Lower leg skin (tissue), 4 donors: Measurements from ENCODE around the gene FOXC2. TPM values are rescaled to one million over a fixed set of nuclear protein-coding genes. Genes with fewer than 3 reads are reported as not detected.

ENCODE experiments used
- DNase-seq, 2 donors: peaks; one replicate each; pipeline ENCODE4 v3.0.0-alpha.2; 2019; ENCODE audit warnings: low spot score in 2 of 2
- H3K4me3 ChIP-seq: fragments of 200-600 bp; sonication (generic); 2 replicates; pipeline ENCODE4 v1.5.1; 2017; ENCODE audit warnings: mild to moderate bottlenecking, low read depth; ENCODE audit not compliant: poor library complexity, severe bottlenecking
- POLR2A ChIP-seq, 2 donors: fragments of 450-650 bp; IDR thresholded peaks; one replicate each; pipeline ENCODE4 v1.6.1; 2016 to 2017; ENCODE audit warnings: antibody characterized with exemption in 2 of 2, mild to moderate bottlenecking in 1 of 2, moderate library complexity in 1 of 2
- WGBS, 2 donors: methylation state at CpG; one replicate each; pipeline ENCODE4 v1.1.5; 2018; 5-methylcytosine and 5-hydroxymethylcytosine counted together
- intact Hi-C: fragments of 100-400 bp; cut with DNase I; formaldehyde crosslinking; loops from one replicate; pipeline ENCODE4 v1.15.0; 2023; ENCODE audit warnings: low total_unique reads
- total RNA-seq, 4 donors: library from RNA; depleted of rRNA; stranded (reverse); fragments of >200 nt; gene quantifications; one replicate each; pipeline ENCODE4 v1.1.0, GENCODE V29; 2016
- TF ChIP-seq, protein P1 (sequence below), 3 donors: fragments of 450-650 bp; IDR thresholded peaks; one replicate each; pipeline ENCODE4 v1.5.1; 2016; ENCODE audit warnings: antibody characterized with exemption in 3 of 3, mild to moderate bottlenecking in 3 of 3, moderate library complexity in 2 of 3

FOXC2 gene
- total RNA-seq, 4 donors from 2014 or later = 0.16 to 0.32 (median 0.17) TPM; not detected in 1

DNA sequence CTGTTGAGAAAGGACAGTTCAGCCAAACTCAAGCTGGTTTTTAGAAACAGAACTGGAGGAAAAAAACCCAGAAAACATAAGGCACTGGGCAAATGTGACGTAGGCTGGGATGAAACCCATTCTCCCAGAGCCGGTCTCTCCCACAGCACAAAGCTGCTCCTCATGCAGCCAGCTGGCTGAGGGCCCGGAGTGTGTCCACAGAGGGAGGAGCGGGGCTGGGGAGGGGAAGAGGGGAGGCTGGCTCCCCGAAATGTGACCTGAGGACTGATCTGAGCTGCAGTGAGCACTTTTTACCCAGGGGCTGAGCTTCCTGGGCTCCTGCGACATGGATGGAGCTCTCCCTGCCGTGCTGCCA, 35.5 kb upstream of the FOXC2 start:
- intact Hi-C loops = no loop called here
- TF ChIP-seq, protein P1, sequence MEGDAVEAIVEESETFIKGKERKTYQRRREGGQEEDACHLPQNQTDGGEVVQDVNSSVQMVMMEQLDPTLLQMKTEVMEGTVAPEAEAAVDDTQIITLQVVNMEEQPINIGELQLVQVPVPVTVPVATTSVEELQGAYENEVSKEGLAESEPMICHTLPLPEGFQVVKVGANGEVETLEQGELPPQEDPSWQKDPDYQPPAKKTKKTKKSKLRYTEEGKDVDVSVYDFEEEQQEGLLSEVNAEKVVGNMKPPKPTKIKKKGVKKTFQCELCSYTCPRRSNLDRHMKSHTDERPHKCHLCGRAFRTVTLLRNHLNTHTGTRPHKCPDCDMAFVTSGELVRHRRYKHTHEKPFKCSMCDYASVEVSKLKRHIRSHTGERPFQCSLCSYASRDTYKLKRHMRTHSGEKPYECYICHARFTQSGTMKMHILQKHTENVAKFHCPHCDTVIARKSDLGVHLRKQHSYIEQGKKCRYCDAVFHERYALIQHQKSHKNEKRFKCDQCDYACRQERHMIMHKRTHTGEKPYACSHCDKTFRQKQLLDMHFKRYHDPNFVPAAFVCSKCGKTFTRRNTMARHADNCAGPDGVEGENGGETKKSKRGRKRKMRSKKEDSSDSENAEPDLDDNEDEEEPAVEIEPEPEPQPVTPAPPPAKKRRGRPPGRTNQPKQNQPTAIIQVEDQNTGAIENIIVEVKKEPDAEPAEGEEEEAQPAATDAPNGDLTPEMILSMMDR (IDR thresholded peaks at IDR 0.05) = no peak
- TF ChIP-seq POLR2A (IDR thresholded peaks at IDR 0.05) = no peak
- 61 to 76% methylated on average over 7 of the region's 7 CpGs for WGBS, 2 donors
- H3K4me3 ChIP-seq = no peak overlapping the region
- no peak for DNase-seq

DNA sequence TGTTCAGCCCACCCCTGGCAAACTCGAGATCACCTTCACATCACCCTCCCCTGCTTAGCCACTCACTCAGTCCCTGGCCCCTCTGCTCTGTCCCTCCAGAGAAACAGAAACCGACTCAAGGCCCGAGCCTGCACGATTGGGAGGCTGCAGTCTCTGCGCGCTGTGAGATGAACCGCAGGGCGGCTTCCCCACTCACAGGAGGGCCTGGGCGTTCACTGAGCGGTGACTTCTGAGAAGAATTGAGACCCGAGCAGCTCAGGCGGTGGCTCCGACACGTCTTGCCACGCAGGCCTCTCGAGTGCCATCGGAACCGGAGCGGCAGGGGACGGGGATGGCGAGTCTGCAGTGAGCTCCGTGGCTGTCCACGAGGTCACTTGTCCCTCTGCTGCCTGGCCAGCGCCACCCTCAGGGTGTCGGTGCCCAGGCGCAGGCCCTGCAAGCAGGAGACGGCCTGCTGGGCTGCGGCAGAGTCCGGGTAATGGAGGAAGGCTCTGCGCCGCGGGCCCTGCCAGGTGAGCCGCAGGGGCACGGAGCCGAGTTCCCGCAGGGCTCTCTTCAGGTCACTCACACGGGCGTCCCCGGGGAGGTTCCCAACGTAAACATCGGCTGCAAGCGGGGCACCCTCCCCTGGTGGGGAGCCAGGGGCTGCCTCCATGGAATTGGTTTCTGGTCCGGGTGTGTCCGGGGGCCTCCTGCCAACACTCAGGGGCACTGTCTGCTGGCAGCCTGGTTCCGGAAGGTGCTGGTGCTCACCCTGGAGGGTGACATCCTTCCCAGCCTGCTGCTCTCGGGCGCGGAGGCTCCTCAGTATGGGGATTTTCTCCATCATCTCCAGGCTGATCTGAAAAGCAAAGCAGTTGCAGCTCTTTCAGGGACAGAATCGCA, 34.7 kb upstream of the FOXC2 start:
- H3K4me3 ChIP-seq = no peak overlapping the region
- intact Hi-C loops = no loop called here
- TF ChIP-seq, protein P1 (IDR thresholded peaks at IDR 0.05) = no peak
- no peak for TF ChIP-seq POLR2A (IDR thresholded peaks at IDR 0.05)
- WGBS, 2 donors = 88 to 94% methylated on average over 19 to 46 of the region's 49 CpGs
- DNase-seq = no peak

DNA sequence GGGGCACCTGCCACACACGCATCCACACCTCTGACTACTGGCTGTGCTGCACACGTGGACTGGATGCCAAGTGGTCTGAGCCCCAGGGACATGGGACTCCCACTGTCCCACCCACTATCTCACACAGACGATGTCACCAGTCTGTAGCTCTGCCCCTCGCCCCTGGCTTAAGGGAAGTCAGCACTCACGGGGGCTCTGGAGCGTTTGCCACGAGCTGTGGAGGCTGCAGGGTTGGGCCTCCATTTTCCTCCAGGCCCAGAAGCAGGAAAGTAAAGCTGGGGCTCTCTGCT, 34.2 kb upstream of the FOXC2 start:
- H3K4me3 ChIP-seq = no peak overlapping the region
- TF ChIP-seq POLR2A (IDR thresholded peaks at IDR 0.05) = no peak
- TF ChIP-seq, protein P1 (IDR thresholded peaks at IDR 0.05) = no peak
- 86 to 95% methylated on average over 7 of the region's 7 CpGs for WGBS, 2 donors
- intact Hi-C loops = no loop called here
- no peak for DNase-seq

DNA sequence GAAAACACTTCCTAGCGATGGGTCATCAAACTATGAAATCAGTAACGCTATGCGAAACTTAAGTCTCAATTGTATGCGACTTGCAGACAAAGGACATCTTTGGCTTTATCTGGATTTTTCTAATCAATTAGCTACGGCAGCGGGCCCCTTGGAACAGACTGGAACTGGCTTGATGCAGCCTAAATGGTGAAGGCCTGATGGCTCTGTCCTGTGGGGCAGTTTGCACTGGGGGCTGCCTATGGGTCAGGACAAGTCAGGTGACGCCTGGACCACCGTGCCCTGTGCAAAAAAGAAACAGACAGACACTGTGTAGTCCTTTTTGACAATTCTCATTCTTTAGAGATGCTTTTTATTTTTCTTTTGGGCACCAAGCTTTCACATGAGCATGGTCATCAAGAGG, 33.6 kb upstream of the FOXC2 start:
- 97 to 98% methylated on average over 8 of the region's 8 CpGs for WGBS, 2 donors
- no peak for TF ChIP-seq POLR2A (IDR thresholded peaks at IDR 0.05)
- TF ChIP-seq, protein P1 (IDR thresholded peaks at IDR 0.05) = no peak
- H3K4me3 ChIP-seq = no peak overlapping the region
- no peak for DNase-seq
- intact Hi-C loops = no loop called here

DNA sequence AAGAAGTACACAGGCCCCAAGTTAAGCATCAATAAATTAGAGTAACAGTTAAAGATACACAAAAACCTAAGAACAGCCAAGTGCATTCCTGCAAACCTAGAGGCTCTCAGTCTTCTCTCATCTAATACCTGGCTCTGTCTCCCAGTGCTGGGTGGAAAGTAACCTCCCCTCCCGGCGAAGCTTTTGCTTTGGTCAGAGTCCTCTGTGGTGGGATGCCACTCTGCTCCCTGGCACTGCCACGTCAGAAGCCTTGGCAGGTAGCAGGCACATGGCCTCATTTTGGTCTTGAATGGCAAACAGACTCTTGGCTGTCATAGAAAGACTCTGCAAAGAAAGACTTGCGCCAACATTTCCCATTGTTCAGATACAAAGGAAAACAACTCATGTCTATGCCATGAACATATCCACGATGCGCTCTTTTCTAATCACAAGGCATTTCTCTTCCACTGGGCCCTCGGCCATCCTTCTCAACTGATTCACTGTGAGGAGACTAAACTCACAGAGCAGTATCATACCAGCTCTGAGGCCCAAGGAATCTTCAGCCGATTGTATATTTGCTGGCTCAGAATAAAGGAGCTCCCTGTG, 32.8 kb upstream of the FOXC2 start:
- 85 to 88% methylated on average over 8 of the region's 8 CpGs for WGBS, 2 donors
- no peak overlapping the region for H3K4me3 ChIP-seq
- intact Hi-C loops = no loop called here
- no peak for DNase-seq
- TF ChIP-seq, protein P1 (IDR thresholded peaks at IDR 0.05) = no peak
- no peak for TF ChIP-seq POLR2A (IDR thresholded peaks at IDR 0.05)
